SK-N-MC (cell line): ENCODE measurements around the gene OR51S1.

Experiments
- EZH2 ChIP-seq: fragments of 200-600 bp; sonication (generic); IDR thresholded peaks from one replicate; pipeline ENCODE4 v1.6.1; 2017; ENCODE audit warnings: antibody characterized with exemption
- FOXP2 ChIP-seq: optimal IDR thresholded peaks from 2 replicates; pipeline ENCODE3; 2011; ENCODE audit warnings: mild to moderate bottlenecking, moderate library complexity; ENCODE audit not compliant: insufficient read depth; ENCODE audit errors: extremely low read length, control extremely low read depth
- POLR2AphosphoS5 ChIP-seq: IDR thresholded peaks from 2 replicates; pipeline ENCODE4 v1.6.1; 2012; ENCODE audit warnings: mild to moderate bottlenecking, low read depth, low read length, borderline replicate concordance

DNA sequence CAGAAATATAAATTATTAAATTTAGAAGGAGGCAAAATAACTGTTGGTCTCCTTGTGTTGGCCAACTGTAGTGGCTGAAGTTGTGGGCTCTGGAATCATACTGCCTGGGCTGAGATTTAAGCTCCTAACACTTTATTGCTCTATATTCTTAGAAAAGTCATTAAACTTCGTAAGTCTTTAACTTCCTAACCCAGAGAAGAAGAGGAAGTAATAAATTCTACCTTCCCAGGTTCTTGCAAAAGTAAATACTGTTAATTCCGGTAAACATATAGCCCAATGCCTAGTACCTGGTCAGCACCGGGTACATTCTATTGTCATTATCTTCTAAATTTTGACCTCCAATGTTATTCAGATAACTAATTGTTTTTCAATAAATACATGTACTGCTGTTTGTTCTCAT lies 37.2 kb upstream of the OR51S1 start:
- no peak for TF ChIP-seq POLR2AphosphoS5
- TF ChIP-seq FOXP2: no peak
- TF ChIP-seq EZH2: no peak
